A549 (cell line): ENCODE data around the gene RRP7A. TPM values are rescaled to one million over a fixed set of nuclear protein-coding genes. Genes with fewer than 3 reads are reported as not detected.
A peak's percentile ranks its signal among the peaks of the same experiment; 100 is the strongest.
"Not testable (repeated sequence)": the region's sequence is repeated elsewhere in the genome, so short reads cannot be mapped to it uniquely, and the experiment has no call there.

Experiments
- ATAC-seq, 2 experiments: fragments of 200-7000 bp in 1 of 2; fragments of >200 bp in 1 of 2; cut with Nextera tagmentation in 1 of 2; cut with Tn5 transposase in 1 of 2; 3 replicates each; pipeline versions ENCODE4 v1.8.0 to v1.9.1; 2018 to 2020; ENCODE audit warnings: mild to moderate bottlenecking in 1 of 2, moderate library complexity in 1 of 2
- CTCF ChIA-PET: fragments of 300-600 bp; sonication (Branson Sonifier 250); formaldehyde crosslinking; extraction: SDS; loops from one replicate; lab custom pipeline; 2021; ENCODE audit warnings: antibody characterized with exemption, inconsistent platforms; lab: Yijun Ruan, JAX
- POLR2A ChIA-PET: fragments of 350-600 bp; formaldehyde crosslinking; extraction: SDS; loops from one replicate; lab custom pipeline; 2021; ENCODE audit warnings: antibody characterized with exemption, inconsistent platforms; lab: Yijun Ruan, JAX
- DNase-seq, 2 experiments: peaks; one replicate each; pipeline versions ENCODE4 v3.0.0 to v3.0.0-alpha.2; 2011 to 2016; ENCODE audit warnings: low read depth in 1 of 2, low spot score in 1 of 2
- FAIRE-seq: peaks from 2 replicates; lab custom pipeline; 2011; peaks lifted over from hg19 to GRCh38; lab: Jason Lieb, UNC
- H3K27ac ChIP-seq, 2 experiments: fragments of >200 bp; sonication (Bioruptor Twin); formaldehyde crosslinking; 3 replicates each; pipeline ENCODE4 v1.5.1; 2016 to 2017
- H3K4me1 ChIP-seq: fragments of >200 bp; sonication (Bioruptor Twin); formaldehyde crosslinking; 3 replicates; pipeline ENCODE4 v1.6.1; 2016
- H3K4me2 ChIP-seq: fragments of >200 bp; sonication (Bioruptor Twin); formaldehyde crosslinking; 3 replicates; pipeline ENCODE4 v1.6.1; 2016
- H3K4me3 ChIP-seq: fragments of >200 bp; sonication (Bioruptor Twin); formaldehyde crosslinking; 3 replicates; pipeline ENCODE4 v1.5.1; 2016
- H3K9me3 ChIP-seq: fragments of >200 bp; sonication (Bioruptor Twin); formaldehyde crosslinking; 3 replicates; pipeline ENCODE4 v1.6.1; 2016
- CBX2 ChIP-seq: fragments of 200-600 bp; sonication (generic); IDR thresholded peaks from 2 replicates; pipeline ENCODE4 v1.6.1; 2016; ENCODE audit warnings: low read depth, mild to moderate bottlenecking, borderline replicate concordance
- CBX8 ChIP-seq: fragments of 200-600 bp; sonication (generic); IDR thresholded peaks from 2 replicates; pipeline ENCODE4 v1.6.1; 2016
- CEBPB ChIP-seq, 2 experiments: fragments of >200 bp in 1 of 2; sonication (Bioruptor Twin) in 1 of 2; formaldehyde crosslinking in 1 of 2; IDR thresholded peaks; 2 replicates each; pipeline ENCODE4 v1.6.1; 2012 to 2016
- CTCF ChIP-seq: fragments of >200 bp; sonication (Bioruptor Twin); formaldehyde crosslinking; IDR thresholded peaks from 3 replicates; pipeline ENCODE4 v1.5.1; 2016
- EHMT2 ChIP-seq: fragments of 200-600 bp; sonication (generic); IDR thresholded peaks from 2 replicates; pipeline ENCODE4 v1.6.1; 2016; ENCODE audit warnings: antibody characterized with exemption, low read depth, mild to moderate bottlenecking, moderate library complexity
- FOSB ChIP-seq: fragments of 250-450 bp; sonication (Bioruptor Pico); IDR thresholded peaks from 2 replicates; pipeline ENCODE4 v1.5.0; 2020; ENCODE audit warnings: mild to moderate bottlenecking, moderate library complexity
- FOXS1 ChIP-seq: fragments of 250-450 bp; sonication (Bioruptor Pico); IDR thresholded peaks from 2 replicates; pipeline ENCODE4 v1.5.0; 2020; ENCODE audit warnings: mild to moderate bottlenecking, moderate library complexity
- HES2 ChIP-seq: fragments of >200 bp; sonication (Bioruptor Twin); formaldehyde crosslinking; IDR thresholded peaks from 2 replicates; pipeline ENCODE4 v1.6.1; 2016
- HEYL ChIP-seq: fragments of 250-450 bp; sonication (Bioruptor Pico); IDR thresholded peaks from 2 replicates; pipeline ENCODE4 v1.8.0; 2021; ENCODE audit warnings: mild to moderate bottlenecking, moderate library complexity
- HMGXB4 ChIP-seq: fragments of 250-450 bp; sonication (Bioruptor Pico); IDR thresholded peaks from 2 replicates; pipeline ENCODE4 v1.5.0; 2021; ENCODE audit warnings: mild to moderate bottlenecking, moderate library complexity, borderline replicate concordance
- HOXA7 ChIP-seq: fragments of 250-450 bp; sonication (Bioruptor Pico); IDR thresholded peaks from 2 replicates; pipeline ENCODE4 v1.5.0; 2020; ENCODE audit warnings: mild to moderate bottlenecking, moderate library complexity
- HOXB5 ChIP-seq: fragments of 250-450 bp; sonication (Bioruptor Pico); IDR thresholded peaks from 2 replicates; pipeline ENCODE4 v1.5.0; 2020; ENCODE audit warnings: mild to moderate bottlenecking, moderate library complexity
- JUN ChIP-seq, 2 experiments: fragments of >200 bp; sonication (Bioruptor Twin); formaldehyde crosslinking; IDR thresholded peaks; 2 replicates in 1 of 2; 3 replicates in 1 of 2; pipeline ENCODE4 v1.6.1; 2016 to 2017
- KDM1A ChIP-seq: fragments of 200-600 bp; sonication (generic); IDR thresholded peaks from 2 replicates; pipeline ENCODE4 v1.6.1; 2016; ENCODE audit warnings: low read depth, mild to moderate bottlenecking
- KDM5A ChIP-seq: fragments of 200-600 bp; sonication (generic); IDR thresholded peaks from 2 replicates; pipeline ENCODE4 v1.6.1; 2016; ENCODE audit warnings: antibody characterized with exemption, mild to moderate bottlenecking
- MAFK ChIP-seq: fragments of 450-650 bp; IDR thresholded peaks from 2 replicates; pipeline ENCODE4 v1.6.1; 2014; ENCODE audit not compliant: partially characterized antibody
- NFE2L2 ChIP-seq: fragments of 150-350 bp; conservative IDR thresholded peaks from 2 replicates; pipeline ENCODE4 v1.6.1; 2014; ENCODE audit warnings: low read length
- NR3C1 ChIP-seq: fragments of >200 bp; sonication (Bioruptor Twin); formaldehyde crosslinking; IDR thresholded peaks from 3 replicates; pipeline ENCODE4 v1.6.1; 2017
- PHF8 ChIP-seq: fragments of 200-600 bp; sonication (generic); IDR thresholded peaks from 2 replicates; pipeline ENCODE4 v1.6.1; 2016; ENCODE audit warnings: low read depth, mild to moderate bottlenecking, antibody characterized with exemption, moderate library complexity, borderline replicate concordance
- POLR2A ChIP-seq: IDR thresholded peaks from 2 replicates; pipeline ENCODE4 v1.6.1; 2012; ENCODE audit warnings: mild to moderate bottlenecking, low read length
- POLR2AphosphoS2 ChIP-seq: conservative IDR thresholded peaks from 2 replicates; pipeline ENCODE4 v1.6.1; 2012; ENCODE audit warnings: low read length, improper control_type of control experiment, inconsistent platforms
- RNF2 ChIP-seq: fragments of 200-600 bp; sonication (generic); IDR thresholded peaks from 2 replicates; pipeline ENCODE4 v1.6.1; 2016; ENCODE audit warnings: low read depth, mild to moderate bottlenecking, antibody characterized with exemption, moderate library complexity, borderline replicate concordance
- SMC3 ChIP-seq: fragments of >200 bp; sonication (Bioruptor Twin); formaldehyde crosslinking; IDR thresholded peaks from 3 replicates; pipeline ENCODE4 v1.6.1; 2018; ENCODE audit warnings: inconsistent platforms
- SREBF2 ChIP-seq: fragments of 450-650 bp; IDR thresholded peaks from 2 replicates; pipeline ENCODE4 v1.6.1; 2014; ENCODE audit warnings: mild to moderate bottlenecking, moderate library complexity
- ZFP36 ChIP-seq: fragments of 450-650 bp; IDR thresholded peaks from 2 replicates; pipeline ENCODE4 v1.6.1; 2014; ENCODE audit warnings: borderline replicate concordance; ENCODE audit not compliant: partially characterized antibody
- WGBS: methylation state at CpG from one replicate; pipeline ENCODE4 v1.1.6; 2017; ENCODE audit errors: missing lambda C conversion rate; 5-methylcytosine and 5-hydroxymethylcytosine counted together
- polyA plus RNA-seq, 4 experiments: library from polyadenylated mRNA; depleted of rRNA in 3 of 4; stranded (reverse); fragments of >200 nt; fragmentation: RNase III in 1 of 4; extraction: RNeasy Plus Mini Kit Qiagen cat#74134 plus additional on column Dnase treatment in 1 of 4; gene quantifications; 2 replicates in 3 of 4; 3 replicates in 1 of 4; pipeline ENCODE4 v1.2.3, GENCODE V29; 2011 to 2017

The RRP7A gene
- polyA plus RNA-seq, 2 of the 4 experiments (the other 2 are of a cell fraction), result 26.5 to 37.1 TPM

- no peak for FAIRE-seq
- TF ChIP-seq POLR2AphosphoS2 (no peak), HES2 (no peak), HMGXB4 (CRISPR knock-in tag) (no peak), KDM5A (no peak), ZFP36 (no peak), RNF2 (no peak), SREBF2 (no peak), HEYL (CRISPR knock-in tag) (no peak), CEBPB (IDR thresholded peaks at IDR 0.05) (no peak), FOXS1 (no peak), POLR2A (no peak), NR3C1 (no peak), CBX8 (no peak), MAFK (no peak)
- no peak overlapping the region for H3K27ac ChIP-seq
- CTCF ChIA-PET, result interaction anchor here (0.6 to 1.4 kb wide), 2 partner anchors 16 to 34 kb away, joined by 3 to 5 read pairs; no protein-coding TSS in a partner anchor
- POLR2A ChIA-PET, result no interaction called here
- 0 out of 3 replicates have a peak, but pooled peaks cover 3% of the 10 kb centered on the region for H3K4me1 ChIP-seq
- no peak for ATAC-seq
- no peak overlapping the region for H3K4me3 ChIP-seq
- WGBS, result 98% methylated on average over 10 of the region's 10 CpGs
- H3K9me3 ChIP-seq, result no peaks in the 10 kb centered on the region
- no peak for DNase-seq
- no peak overlapping the region for H3K4me2 ChIP-seq
Measured at GRCh38 chr22:42511401-42511891, 8.2 kb downstream of the RRP7A start.

GRCh38 chr22:42509548-42509947 is 10.0 kb downstream of the RRP7A start:
- DNase-seq (no peak), ATAC-seq (no peak), FAIRE-seq (no peak)
- Histone ChIP-seq H3K27ac (no peak overlapping the region), H3K4me1 (0 out of 3 replicates have a peak, but pooled peaks cover 3% of the 10 kb centered on the region), H3K4me2 (no peak overlapping the region), H3K4me3 (no peak overlapping the region), H3K9me3 (no peaks in the 10 kb centered on the region)
- CTCF ChIA-PET, result interaction anchor here (0.7 kb wide), 1 partner anchor 44 kb away, joined by 4 read pairs; no protein-coding TSS in a partner anchor
- TF ChIP-seq HOXB5, result no peak
- TF ChIP-seq FOSB (CRISPR knock-in tag), result no peak
- no peak for TF ChIP-seq KDM1A
- TF ChIP-seq HOXA7 (CRISPR knock-in tag), result no peak
- no peak for TF ChIP-seq SMC3
- TF ChIP-seq NFE2L2, result no peak
- no peak for TF ChIP-seq EHMT2
- no peak for TF ChIP-seq CBX2
- no peak for TF ChIP-seq CTCF
- no peak for TF ChIP-seq PHF8
- TF ChIP-seq JUN (IDR thresholded peaks at IDR 0.05), result no peak
- WGBS, result 74% methylated on average over 15 of the region's 15 CpGs
- POLR2A ChIA-PET, result interaction anchor here (0.6 to 0.7 kb wide), 4 partner anchors 51 to 562 kb away, joined by 4 to 5 read pairs (median 4); no protein-coding TSS in a partner anchor

GRCh38 chr22:42508975-42509364 is 10.6 kb downstream of the RRP7A start:
- H3K4me1 ChIP-seq, CTCF ChIA-PET, H3K4me2 ChIP-seq, DNase-seq, H3K4me3 ChIP-seq, POLR2A ChIA-PET, H3K9me3 ChIP-seq, H3K27ac ChIP-seq, FAIRE-seq: not testable (repeated sequence)
- 77% methylated on average over 10 of the region's 10 CpGs for WGBS
- peak; percentile 8 to 11; a peak in 3 of 6 replicates for ATAC-seq

- CTCF ChIA-PET, result interaction anchor here (0.6 to 1.0 kb wide), 2 partner anchors 9 to 314 kb away, joined by 3 read pairs; no protein-coding TSS in a partner anchor
- H3K4me3 ChIP-seq, H3K9me3 ChIP-seq, H3K27ac ChIP-seq, DNase-seq, FAIRE-seq, H3K4me2 ChIP-seq, H3K4me1 ChIP-seq: not testable (repeated sequence)
- POLR2A ChIA-PET, result interaction anchor here (0.7 kb wide), 1 partner anchor 28 kb away, joined by 11 read pairs; no protein-coding TSS in a partner anchor
- WGBS, result 54% methylated on average over 10 of the region's 11 CpGs
- ATAC-seq, result peak; percentile 4 to 38; a peak in 3 of 6 replicates
Measured at GRCh38 chr22:42508327-42508974, 11.1 kb downstream of the RRP7A start.
